ENCODE results near the gene SPO11.
A peak's percentile ranks its signal among the peaks of the same experiment; 100 is the strongest.

The SPO11 gene

GRCh38 chr20:57351042-57351783 is 21.6 kb downstream of the SPO11 start, which contains the start of gene RAE1:
Gene RAE1, plus strand, starts transcription at chr20:57351255. Its CDS starts 2,784 bp downstream, at chr20:57354039.
- TF ChIP-seq CTCF (IDR thresholded peaks at IDR 0.05), result no peak
- Histone ChIP-seq H3K4me3 (peak within 1 kb of the TSS; percentile 83), H3K27ac (peak within 1 kb of the TSS; percentile 75 to 93)
- DNase-seq (ENCODE audit: low spot score), result peak; percentile 92

GRCh38 chr20:57352305-57352704 is 22.7 kb downstream of the SPO11 start:
- Histone ChIP-seq H3K27ac (no peak overlapping the region), H3K4me3 (peak overlapping the region; percentile 83)
- TF ChIP-seq CTCF (IDR thresholded peaks at IDR 0.05), result no peak
- DNase-seq (ENCODE audit: low spot score), result no peak

- no peak overlapping the region for H3K4me3 ChIP-seq
- TF ChIP-seq CTCF (IDR thresholded peaks at IDR 0.05), result no peak
- no peak overlapping the region for H3K27ac ChIP-seq
- no peak for DNase-seq (ENCODE audit: low spot score)
These were observed 23.7 kb downstream of the SPO11 start for GRCh38 chr20:57353351-57353750.

GRCh38 chr20:57361517-57361916 is 31.9 kb downstream of the SPO11 start:
- DNase-seq (ENCODE audit: low spot score), result no peak
- Histone ChIP-seq H3K27ac (no peak overlapping the region), H3K4me3 (no peak overlapping the region)
- no peak for TF ChIP-seq CTCF (IDR thresholded peaks at IDR 0.05)

- TF ChIP-seq CTCF (IDR thresholded peaks at IDR 0.05), result no peak
- DNase-seq (ENCODE audit: low spot score), result no peak
- Histone ChIP-seq H3K27ac (no peak overlapping the region), H3K4me3 (no peak overlapping the region)
These were observed 34.8 kb downstream of the SPO11 start for GRCh38 chr20:57364451-57364850.

- DNase-seq (ENCODE audit: low spot score), result no peak
- Histone ChIP-seq H3K4me3 (no peak overlapping the region), H3K27ac (no peak overlapping the region)
- TF ChIP-seq CTCF (IDR thresholded peaks at IDR 0.05), result no peak
These were observed 40.0 kb downstream of the SPO11 start for GRCh38 chr20:57369596-57369995.

- TF ChIP-seq CTCF (IDR thresholded peaks at IDR 0.05), result no peak
- no peak for DNase-seq (ENCODE audit: low spot score)
- no peak overlapping the region for H3K27ac ChIP-seq
- H3K4me3 ChIP-seq, result no peak overlapping the region
These were observed 40.7 kb downstream of the SPO11 start for GRCh38 chr20:57370316-57370715.

All from coronary artery (tissue), 2 donors.